Transverse colon (tissue), 4 donors: Measurements from ENCODE around the gene FAM107A. TPM values are rescaled to one million over a fixed set of nuclear protein-coding genes. Genes with fewer than 3 reads are reported as not detected.

ENCODE experiments used
- DNase-seq: peaks from one replicate; pipeline ENCODE4 v3.0.0-alpha.2; 2019
- H3K27ac ChIP-seq, 4 donors: fragments of 200-600 bp; sonication (generic); 2 replicates each; pipeline ENCODE4 v1.5.1; 2016 to 2018; ENCODE audit warnings: inconsistent platforms in 4 of 4
- H3K27me3 ChIP-seq: fragments of 200-600 bp; sonication (generic); 2 replicates; pipeline ENCODE4 v1.5.1; 2017; ENCODE audit warnings: inconsistent platforms
- H3K36me3 ChIP-seq, 4 donors: fragments of 200-600 bp; sonication (generic); 2 replicates each; pipeline ENCODE4 v1.5.1; 2017 to 2019; ENCODE audit warnings: inconsistent platforms in 4 of 4
- H3K4me1 ChIP-seq, 4 donors: fragments of 200-600 bp; sonication (generic); 2 replicates each; pipeline ENCODE4 v1.5.1; 2017 to 2020; ENCODE audit warnings: inconsistent platforms in 4 of 4
- H3K4me3 ChIP-seq, 4 donors: fragments of 200-600 bp; sonication (generic); 1 replicate in 1 of 4; 2 replicates in 3 of 4; pipeline versions ENCODE4 v1.5.1 to v1.6.1; 2017 to 2019; ENCODE audit warnings: inconsistent platforms in 4 of 4
- H3K9me3 ChIP-seq, 2 donors: fragments of 200-600 bp; sonication (generic); 2 replicates each; pipeline ENCODE4 v1.5.1; 2017 to 2019; ENCODE audit warnings: inconsistent platforms in 2 of 2
- EP300 ChIP-seq: sonication (generic); formaldehyde crosslinking; IDR thresholded peaks from one replicate; pipeline ENCODE4 v1.6.1; 2017; ENCODE audit warnings: antibody characterized with exemption, low read depth
- POLR2A ChIP-seq: fragments of 450-650 bp; IDR thresholded peaks from one replicate; pipeline ENCODE4 v1.6.1; 2016; ENCODE audit warnings: antibody characterized with exemption, mild to moderate bottlenecking, moderate library complexity
- POLR2AphosphoS5 ChIP-seq, 3 donors: sonication (generic); formaldehyde crosslinking; IDR thresholded peaks; one replicate each; pipeline ENCODE4 v1.6.1; 2016; ENCODE audit warnings: antibody characterized with exemption in 3 of 3
- WGBS, 2 donors: methylation state at CpG; one replicate each; pipeline ENCODE4 v1.1.5; 2018; ENCODE audit warnings: low coverage in 1 of 2; 5-methylcytosine and 5-hydroxymethylcytosine counted together
- in situ Hi-C, 4 donors: fragments of 200-750 bp; cut with MboI; loops; one replicate each; pipeline versions ENCODE4 v1.15.0 to v1.15.1; 2017; ENCODE audit warnings: low sequenced_read_pairs in 3 of 4, low pct_ligation_motif_present in 1 of 4, low pct_unique_long_range_greater_than_20kb in 1 of 4
- intact Hi-C: fragments of 100-400 bp; cut with DNase I; formaldehyde crosslinking; loops from one replicate; pipeline ENCODE4 v1.15.1; 2023; ENCODE audit warnings: low total_unique reads
- total RNA-seq, 4 donors: library from RNA; depleted of rRNA; stranded (reverse); fragments of >200 nt; gene quantifications; one replicate each; pipeline ENCODE4 v1.1.0, GENCODE V29; 2016
- TF ChIP-seq, protein P1 (sequence below), 5 experiments: fragments of 200-600 bp in 3 of 5; fragments of 450-650 bp in 2 of 5; sonication (generic) in 3 of 5; IDR thresholded peaks; 1 replicate in 2 of 5; 2 replicates in 3 of 5; pipeline ENCODE4 v1.5.1; 2016 to 2017; ENCODE audit warnings: antibody characterized with exemption in 5 of 5, inconsistent platforms in 3 of 5, mild to moderate bottlenecking in 2 of 5, moderate library complexity in 1 of 5

The FAM107A gene
- total RNA-seq, 4 donors from 2014 or later: 14.1 to 21.9 (median 16.0) TPM

DNA sequence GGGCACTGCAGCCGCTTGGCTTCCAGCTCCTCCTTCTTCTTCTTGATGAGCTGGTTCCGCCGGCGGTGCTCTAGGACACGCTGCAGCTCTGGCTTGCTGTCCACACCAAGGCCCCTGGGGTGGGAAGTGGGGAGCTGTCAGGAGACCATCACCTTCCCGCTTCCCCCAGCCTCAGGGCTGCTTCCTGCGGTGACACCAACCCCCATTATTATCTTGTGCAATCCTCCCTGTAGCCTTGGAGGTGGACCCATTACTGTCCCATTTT lies 10.0 kb downstream of the FAM107A start:
- peaks cover 0 to 3% (median 0%) of the 10 kb centered on the region in 4 donors for H3K4me1 ChIP-seq
- intact Hi-C loops (no loop called here), in situ Hi-C loops (no loop called here)
- TF ChIP-seq POLR2AphosphoS5 (IDR thresholded peaks at IDR 0.05): no peak
- TF ChIP-seq, protein P1, sequence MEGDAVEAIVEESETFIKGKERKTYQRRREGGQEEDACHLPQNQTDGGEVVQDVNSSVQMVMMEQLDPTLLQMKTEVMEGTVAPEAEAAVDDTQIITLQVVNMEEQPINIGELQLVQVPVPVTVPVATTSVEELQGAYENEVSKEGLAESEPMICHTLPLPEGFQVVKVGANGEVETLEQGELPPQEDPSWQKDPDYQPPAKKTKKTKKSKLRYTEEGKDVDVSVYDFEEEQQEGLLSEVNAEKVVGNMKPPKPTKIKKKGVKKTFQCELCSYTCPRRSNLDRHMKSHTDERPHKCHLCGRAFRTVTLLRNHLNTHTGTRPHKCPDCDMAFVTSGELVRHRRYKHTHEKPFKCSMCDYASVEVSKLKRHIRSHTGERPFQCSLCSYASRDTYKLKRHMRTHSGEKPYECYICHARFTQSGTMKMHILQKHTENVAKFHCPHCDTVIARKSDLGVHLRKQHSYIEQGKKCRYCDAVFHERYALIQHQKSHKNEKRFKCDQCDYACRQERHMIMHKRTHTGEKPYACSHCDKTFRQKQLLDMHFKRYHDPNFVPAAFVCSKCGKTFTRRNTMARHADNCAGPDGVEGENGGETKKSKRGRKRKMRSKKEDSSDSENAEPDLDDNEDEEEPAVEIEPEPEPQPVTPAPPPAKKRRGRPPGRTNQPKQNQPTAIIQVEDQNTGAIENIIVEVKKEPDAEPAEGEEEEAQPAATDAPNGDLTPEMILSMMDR (IDR thresholded peaks at IDR 0.05): no peak
- TF ChIP-seq POLR2A: no peak
- TF ChIP-seq EP300: no peak
- no peaks in the 10 kb centered on the region for H3K36me3 ChIP-seq
- H3K4me3 ChIP-seq: no peak overlapping the region
- 89% methylated on average over 7 of the region's 7 CpGs; no CpG with 5 or more reads in 1 of the 2 donors for WGBS, 2 donors
- no peaks in the 10 kb centered on the region for H3K27me3 ChIP-seq
- DNase-seq: no peak
- no peaks in the 10 kb centered on the region for H3K9me3 ChIP-seq
- H3K27ac ChIP-seq: no peak overlapping the region

DNA sequence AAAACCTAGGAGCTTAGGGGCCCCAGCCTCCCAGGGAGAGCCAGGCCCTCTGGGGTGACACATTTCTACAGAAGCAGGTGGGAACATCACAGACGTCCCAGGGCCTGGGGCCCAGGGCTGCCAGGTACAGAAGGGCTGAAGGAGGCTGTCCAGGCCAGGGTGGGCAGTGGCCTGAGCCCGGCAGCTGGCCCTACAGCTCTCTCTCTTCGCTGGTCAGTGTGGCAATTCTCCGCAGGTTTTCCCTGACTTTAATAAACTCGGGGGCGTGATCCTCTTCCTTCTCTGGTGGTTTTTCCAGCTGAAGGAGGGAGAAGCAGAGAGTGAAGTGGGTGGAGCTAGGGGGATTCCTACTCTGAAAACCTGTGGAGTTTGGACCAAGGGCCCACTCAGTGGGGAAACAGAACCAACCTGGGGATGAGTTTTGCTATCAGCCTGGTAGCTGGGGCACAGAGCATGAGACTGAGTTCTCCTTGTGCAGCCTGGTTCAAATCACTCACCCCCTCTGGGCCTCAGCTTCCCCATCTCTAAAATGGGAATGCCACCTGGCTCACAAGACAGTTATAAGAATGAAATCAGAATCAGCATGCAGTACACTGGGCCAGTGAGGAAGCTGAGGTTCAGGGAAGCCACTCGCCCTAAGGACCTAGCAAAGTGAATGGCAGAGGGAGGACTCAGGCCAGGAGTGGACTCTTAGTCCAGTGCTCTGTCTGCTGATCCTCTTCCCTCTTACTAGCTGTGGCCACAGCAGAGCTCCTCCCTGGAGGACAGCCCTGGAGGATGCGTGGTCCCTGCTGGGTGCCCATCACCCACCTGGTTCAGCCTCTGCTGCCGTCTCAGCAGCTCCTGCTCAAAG lies 10.6 kb downstream of the FAM107A start:
- DNase-seq: no peak
- H3K4me3 ChIP-seq: no peak overlapping the region
- no peaks in the 10 kb centered on the region for H3K27me3 ChIP-seq
- TF ChIP-seq EP300: no peak
- TF ChIP-seq, protein P1 (IDR thresholded peaks at IDR 0.05): no peak
- TF ChIP-seq POLR2AphosphoS5 (IDR thresholded peaks at IDR 0.05): no peak
- TF ChIP-seq POLR2A: no peak
- intact Hi-C loops (no loop called here), in situ Hi-C loops (no loop called here)
- peaks cover 0 to 3% (median 0%) of the 10 kb centered on the region in 4 donors for H3K4me1 ChIP-seq
- 67 to 100% methylated on average over 1 to 9 of the region's 9 CpGs for WGBS, 2 donors
- no peak overlapping the region for H3K27ac ChIP-seq
- H3K9me3 ChIP-seq: no peaks in the 10 kb centered on the region
- H3K36me3 ChIP-seq: no peaks in the 10 kb centered on the region

DNA sequence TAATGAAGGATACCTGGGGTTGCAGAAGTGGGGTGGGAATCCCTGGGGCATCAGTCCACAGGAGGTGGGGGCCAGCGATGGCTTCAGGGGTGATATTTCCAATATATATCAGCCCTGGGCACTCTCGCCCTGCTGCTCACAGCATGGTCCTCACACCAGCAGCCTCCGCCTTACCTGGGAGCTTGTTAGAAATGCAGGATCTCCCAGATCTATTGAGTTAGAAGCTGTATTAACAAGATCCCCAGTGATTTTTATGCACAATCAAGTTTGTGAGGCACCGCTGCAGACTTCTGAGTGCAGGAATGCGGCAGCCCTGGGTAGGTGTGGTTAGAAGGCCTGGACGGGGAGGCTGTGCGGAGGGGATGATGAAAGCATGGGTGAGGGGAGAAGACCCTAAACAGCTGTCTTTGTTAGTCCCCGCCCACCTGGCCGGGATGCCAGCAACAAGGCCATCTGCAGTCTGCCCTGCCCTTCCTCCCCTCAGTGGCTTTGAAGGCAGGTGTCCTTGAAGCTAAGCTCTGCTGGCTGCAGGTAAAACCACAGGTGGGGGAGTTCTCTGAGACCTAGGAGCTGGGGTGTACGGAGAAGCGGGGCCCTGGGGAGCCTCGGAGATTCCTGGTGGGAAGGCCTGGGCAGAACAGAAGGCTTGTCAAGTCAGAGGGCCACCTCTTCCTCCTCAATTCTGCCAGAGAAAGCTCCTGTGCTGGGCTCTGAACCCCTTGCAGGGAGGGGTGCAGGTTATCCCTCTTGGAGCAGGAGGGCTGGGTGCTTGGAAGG lies 11.4 kb downstream of the FAM107A start:
- no peak overlapping the region for H3K27ac ChIP-seq
- intact Hi-C loops: no loop called here

More for the DNA sequence above, 11.4 kb downstream of the FAM107A start:
- H3K36me3 ChIP-seq: no peaks in the 10 kb centered on the region
- in situ Hi-C loops: no loop called here
- peaks cover 0 to 3% (median 0%) of the 10 kb centered on the region in 4 donors for H3K4me1 ChIP-seq
- H3K4me3 ChIP-seq: no peak overlapping the region
- H3K9me3 ChIP-seq: no peaks in the 10 kb centered on the region
- 64% methylated on average over 12 of the region's 12 CpGs; no CpG with 5 or more reads in 1 of the 2 donors for WGBS, 2 donors
- DNase-seq: no peak
- TF ChIP-seq, protein P1 (IDR thresholded peaks at IDR 0.05): no peak
- TF ChIP-seq POLR2A (no peak), POLR2AphosphoS5 (IDR thresholded peaks at IDR 0.05) (no peak), EP300 (no peak)
- H3K27me3 ChIP-seq: no peaks in the 10 kb centered on the region
